HEK293 (cell line): Measurements from ENCODE around the gene C1QC.

Experiments used
- CTCF ChIA-PET: fragments of 350-600 bp; formaldehyde crosslinking; extraction: SDS; loops from one replicate; lab custom pipeline; 2021; ENCODE audit warnings: antibody characterized with exemption; lab: Yijun Ruan, JAX
- POLR2A ChIA-PET: fragments of 300-600 bp; formaldehyde crosslinking; extraction: SDS; loops from one replicate; lab custom pipeline; 2020; ENCODE audit warnings: antibody characterized with exemption, inconsistent platforms; lab: Yijun Ruan, JAX
- H3K27ac ChIP-seq: fragments of 200-500 bp; sonication (Bioruptor generic); 2 replicates; pipeline ENCODE4 v1.5.1; 2014; ENCODE audit warnings: low read depth, low read length, control low read depth, inconsistent platforms; ENCODE audit errors: extremely low read depth
- H3K36me3 ChIP-seq, 2 experiments: fragments of 200-500 bp in 1 of 2; sonication (Bioruptor generic) in 1 of 2; 1 replicate in 1 of 2; 2 replicates in 1 of 2; pipeline ENCODE4 v1.5.1; 2014 to 2017; ENCODE audit warnings: inconsistent platforms in 2 of 2, low read length in 2 of 2; ENCODE audit not compliant: control insufficient read depth in 2 of 2, insufficient read depth in 1 of 2
- H3K4me1 ChIP-seq: fragments of 200-500 bp; sonication (Bioruptor generic); 2 replicates; pipeline ENCODE4 v1.5.1; 2014; ENCODE audit warnings: mild to moderate bottlenecking, low read length, inconsistent platforms; ENCODE audit not compliant: control insufficient read depth, insufficient read depth
- H3K4me3 ChIP-seq: 2 replicates; pipeline ENCODE4 v1.5.1; 2011; ENCODE audit warnings: low read depth, mild to moderate bottlenecking, control low read depth, low read length, moderate library complexity
- H3K9me3 ChIP-seq: fragments of 200-500 bp; sonication (Bioruptor generic); 2 replicates; pipeline ENCODE4 v1.5.1; 2014; ENCODE audit warnings: low read depth, low read length, inconsistent platforms; ENCODE audit not compliant: control insufficient read depth, insufficient read depth
- AEBP2 ChIP-seq: fragments of 450-650 bp; formaldehyde crosslinking; IDR thresholded peaks from 2 replicates; pipeline ENCODE4 v1.5.1; 2016; ENCODE audit warnings: missing biosample characterization, missing genetic modification characterization, borderline replicate concordance
- KLF16 ChIP-seq: fragments of 450-650 bp; formaldehyde crosslinking; IDR thresholded peaks from 2 replicates; pipeline ENCODE4 v1.5.1; 2017; ENCODE audit warnings: missing biosample characterization, missing genetic modification characterization
- REPIN1 ChIP-seq: fragments of 450-650 bp; formaldehyde crosslinking; IDR thresholded peaks from 2 replicates; pipeline ENCODE4 v1.5.1; 2017; ENCODE audit warnings: missing biosample characterization, missing genetic modification characterization, low read depth
- SP2 ChIP-seq: fragments of 450-650 bp; formaldehyde crosslinking; IDR thresholded peaks from 2 replicates; pipeline ENCODE4 v1.5.1; 2016; ENCODE audit warnings: missing biosample characterization, missing genetic modification characterization
- SP7 ChIP-seq: fragments of 450-650 bp; formaldehyde crosslinking; IDR thresholded peaks from 2 replicates; pipeline ENCODE4 v1.5.1; 2016; ENCODE audit warnings: missing biosample characterization, missing genetic modification characterization
- ZFP3 ChIP-seq: fragments of 450-650 bp; formaldehyde crosslinking; IDR thresholded peaks from 2 replicates; pipeline ENCODE4 v1.5.1; 2016; ENCODE audit warnings: low read depth, missing biosample characterization, missing genetic modification characterization
- ZNF23 ChIP-seq: fragments of 450-650 bp; formaldehyde crosslinking; IDR thresholded peaks from 2 replicates; pipeline ENCODE4 v1.5.1; 2016; ENCODE audit warnings: missing biosample characterization, missing genetic modification characterization, borderline replicate concordance
- ZNF239 ChIP-seq: fragments of 450-650 bp; formaldehyde crosslinking; IDR thresholded peaks from 2 replicates; pipeline ENCODE4 v1.5.1; 2016; ENCODE audit warnings: missing biosample characterization, missing genetic modification characterization
- ZNF266 ChIP-seq: fragments of 450-650 bp; formaldehyde crosslinking; IDR thresholded peaks from 2 replicates; pipeline ENCODE4 v1.5.1; 2016; ENCODE audit warnings: missing biosample characterization, missing genetic modification characterization, low read depth
- ZNF274 ChIP-seq, 2 experiments: fragments of 200-500 bp in 1 of 2; fragments of 450-650 bp in 1 of 2; sonication (Bioruptor generic) in 1 of 2; formaldehyde crosslinking in 1 of 2; IDR thresholded peaks; 2 replicates each; pipeline versions ENCODE4 v1.5.1 to v1.6.1; 2014 to 2016; ENCODE audit warnings: borderline replicate concordance in 1 of 2, inconsistent platforms in 1 of 2, low read length in 1 of 2, missing biosample characterization in 1 of 2, missing genetic modification characterization in 1 of 2
- ZNF354C ChIP-seq: fragments of 450-650 bp; formaldehyde crosslinking; IDR thresholded peaks from 2 replicates; pipeline ENCODE4 v1.5.1; 2016; ENCODE audit warnings: missing biosample characterization, missing genetic modification characterization, low read depth, borderline replicate concordance
- ZNF366 ChIP-seq: fragments of 450-650 bp; formaldehyde crosslinking; conservative IDR thresholded peaks from 2 replicates; pipeline ENCODE4 v1.5.1; 2016; ENCODE audit warnings: missing biosample characterization, missing genetic modification characterization
- ZNF37A ChIP-seq: fragments of 450-650 bp; IDR thresholded peaks from 2 replicates; pipeline ENCODE4 v1.5.1; 2018; ENCODE audit warnings: missing biosample characterization, missing genetic modification characterization
- ZNF394 ChIP-seq: fragments of 450-650 bp; formaldehyde crosslinking; IDR thresholded peaks from 2 replicates; pipeline ENCODE4 v1.5.1; 2016; ENCODE audit warnings: missing biosample characterization, missing genetic modification characterization, mild to moderate bottlenecking, moderate library complexity, borderline replicate concordance
- ZNF426 ChIP-seq: fragments of 450-650 bp; formaldehyde crosslinking; IDR thresholded peaks from 2 replicates; pipeline ENCODE4 v1.5.1; 2017; ENCODE audit warnings: missing biosample characterization, missing genetic modification characterization, mild to moderate bottlenecking, inconsistent platforms, moderate library complexity
- ZNF548 ChIP-seq: fragments of 450-650 bp; formaldehyde crosslinking; IDR thresholded peaks from 2 replicates; pipeline ENCODE4 v1.5.1; 2016; ENCODE audit warnings: missing biosample characterization, missing genetic modification characterization
- ZNF626 ChIP-seq: fragments of 450-650 bp; sonication (Bioruptor Pico); formaldehyde crosslinking; IDR thresholded peaks from 2 replicates; pipeline ENCODE4 v1.5.1; 2018; ENCODE audit warnings: missing biosample characterization, missing genetic modification characterization, inconsistent platforms
- ZNF692 ChIP-seq: fragments of 450-650 bp; formaldehyde crosslinking; IDR thresholded peaks from 2 replicates; pipeline ENCODE4 v1.5.1; 2016; ENCODE audit warnings: missing biosample characterization, missing genetic modification characterization
- ZNF701 ChIP-seq: fragments of 450-650 bp; formaldehyde crosslinking; IDR thresholded peaks from 2 replicates; pipeline ENCODE4 v1.5.1; 2016; ENCODE audit warnings: missing biosample characterization, missing genetic modification characterization
- ZNF707 ChIP-seq: fragments of 450-650 bp; formaldehyde crosslinking; IDR thresholded peaks from 2 replicates; pipeline ENCODE4 v1.5.1; 2016; ENCODE audit warnings: missing biosample characterization, missing genetic modification characterization
- ZNF768 ChIP-seq: fragments of 450-650 bp; formaldehyde crosslinking; IDR thresholded peaks from 2 replicates; pipeline ENCODE4 v1.5.1; 2018; ENCODE audit warnings: missing biosample characterization, mild to moderate bottlenecking, missing genetic modification characterization
- ZNF776 ChIP-seq: fragments of 450-650 bp; formaldehyde crosslinking; IDR thresholded peaks from 2 replicates; pipeline ENCODE4 v1.5.0; 2017; ENCODE audit warnings: missing biosample characterization, missing genetic modification characterization, borderline replicate concordance
- ZSCAN18 ChIP-seq: fragments of 450-650 bp; formaldehyde crosslinking; IDR thresholded peaks from 2 replicates; pipeline ENCODE4 v1.5.1; 2016; ENCODE audit warnings: missing biosample characterization, missing genetic modification characterization
- ZSCAN23 ChIP-seq: fragments of 450-650 bp; formaldehyde crosslinking; IDR thresholded peaks from 2 replicates; pipeline ENCODE4 v1.5.1; 2016; ENCODE audit warnings: missing biosample characterization, missing genetic modification characterization
- ZXDB ChIP-seq: fragments of 450-650 bp; formaldehyde crosslinking; IDR thresholded peaks from 2 replicates; pipeline ENCODE4 v1.5.1; 2016; ENCODE audit warnings: missing biosample characterization, missing genetic modification characterization
- TF ChIP-seq, protein P1 (sequence below): fragments of 450-650 bp; formaldehyde crosslinking; IDR thresholded peaks from 2 replicates; pipeline ENCODE4 v1.5.1; 2017; ENCODE audit warnings: missing biosample characterization, missing genetic modification characterization

Gene C1QC

GRCh38 chr1:22654692-22655091 is 11.3 kb downstream of the C1QC start:
- H3K36me3 ChIP-seq = no peaks in the 10 kb centered on the region
- H3K27ac ChIP-seq = no peak overlapping the region
- TF ChIP-seq ZSCAN18 = no peak
- TF ChIP-seq ZNF768 (tag by site-specific recombination) = peak; percentile 90
- H3K9me3 ChIP-seq = no peaks in the 10 kb centered on the region
- no peak overlapping the region for H3K4me3 ChIP-seq
- H3K4me1 ChIP-seq = no peaks in the 10 kb centered on the region
- CTCF ChIA-PET = interaction anchor here (0.7 to 1.6 kb wide), 6 partner anchors 11 to 276 kb away, joined by 3 to 6 read pairs (median 5); no protein-coding TSS in a partner anchor
- POLR2A ChIA-PET = no interaction called here

DNA sequence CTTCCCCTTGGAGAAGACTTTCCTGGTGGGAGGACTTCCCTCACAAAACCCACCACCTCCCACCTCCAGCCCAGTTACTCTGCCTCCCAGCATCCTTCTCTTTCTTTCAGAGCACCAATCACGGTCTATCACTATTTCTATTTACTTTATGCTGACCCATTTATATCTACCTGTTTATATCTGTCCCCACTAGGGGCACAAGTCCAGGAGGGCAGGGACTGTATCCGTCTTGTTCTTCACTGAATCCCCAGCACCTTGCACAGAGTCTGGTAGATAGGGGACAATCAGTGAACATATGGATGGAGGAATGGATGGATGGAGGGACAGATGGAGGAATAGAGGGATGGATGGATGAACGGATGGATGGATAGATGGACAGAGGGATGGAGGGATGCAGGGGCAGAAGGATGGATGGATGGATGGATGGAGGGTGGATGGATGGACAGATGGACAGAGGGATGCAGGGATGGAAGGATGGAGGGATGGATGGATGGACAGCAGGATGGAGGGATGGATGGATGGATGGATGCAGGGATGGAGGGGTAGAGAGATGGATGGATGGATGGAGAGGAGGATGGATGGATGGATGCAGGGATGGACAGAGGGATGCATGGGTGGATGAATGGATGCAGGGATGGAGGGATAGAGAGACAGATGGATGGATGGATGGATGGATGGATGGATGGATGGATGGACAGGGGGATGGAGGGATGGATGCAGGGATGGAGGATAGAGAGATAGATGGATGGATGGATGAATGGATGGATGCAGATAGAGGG is 15.1 kb downstream of the C1QC start:
- CTCF ChIA-PET = no interaction called here
- POLR2A ChIA-PET = no interaction called here
- Histone ChIP-seq H3K36me3 (no peaks in the 10 kb centered on the region), H3K4me1 (no peaks in the 10 kb centered on the region), H3K4me3 (no peak overlapping the region), H3K27ac (no peak overlapping the region), H3K9me3 (no peaks in the 10 kb centered on the region)
- TF ChIP-seq, protein P1, sequence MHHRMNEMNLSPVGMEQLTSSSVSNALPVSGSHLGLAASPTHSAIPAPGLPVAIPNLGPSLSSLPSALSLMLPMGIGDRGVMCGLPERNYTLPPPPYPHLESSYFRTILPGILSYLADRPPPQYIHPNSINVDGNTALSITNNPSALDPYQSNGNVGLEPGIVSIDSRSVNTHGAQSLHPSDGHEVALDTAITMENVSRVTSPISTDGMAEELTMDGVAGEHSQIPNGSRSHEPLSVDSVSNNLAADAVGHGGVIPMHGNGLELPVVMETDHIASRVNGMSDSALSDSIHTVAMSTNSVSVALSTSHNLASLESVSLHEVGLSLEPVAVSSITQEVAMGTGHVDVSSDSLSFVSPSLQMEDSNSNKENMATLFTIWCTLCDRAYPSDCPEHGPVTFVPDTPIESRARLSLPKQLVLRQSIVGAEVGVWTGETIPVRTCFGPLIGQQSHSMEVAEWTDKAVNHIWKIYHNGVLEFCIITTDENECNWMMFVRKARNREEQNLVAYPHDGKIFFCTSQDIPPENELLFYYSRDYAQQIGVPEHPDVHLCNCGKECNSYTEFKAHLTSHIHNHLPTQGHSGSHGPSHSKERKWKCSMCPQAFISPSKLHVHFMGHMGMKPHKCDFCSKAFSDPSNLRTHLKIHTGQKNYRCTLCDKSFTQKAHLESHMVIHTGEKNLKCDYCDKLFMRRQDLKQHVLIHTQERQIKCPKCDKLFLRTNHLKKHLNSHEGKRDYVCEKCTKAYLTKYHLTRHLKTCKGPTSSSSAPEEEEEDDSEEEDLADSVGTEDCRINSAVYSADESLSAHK (tag by site-specific recombination) = no peak
- TF ChIP-seq ZNF701 (no peak), KLF16 (tag by site-specific recombination) (no peak), ZNF37A (tag by site-specific recombination) (no peak), ZSCAN23 (no peak), ZNF366 (tag by site-specific recombination) (peak; percentile 100), REPIN1 (tag by site-specific recombination) (no peak), ZNF776 (tag by site-specific recombination) (0 out of 2 replicates have a peak, but pooled peaks have one; percentile 12), ZNF626 (tag by site-specific recombination) (no peak), ZNF274 (IDR thresholded peaks at IDR 0.05; ENCODE audit: low read length) (no peak), ZNF274 (tag by site-specific recombination; IDR thresholded peaks at IDR 0.05; ENCODE audit: borderline replicate concordance) (no peak), ZNF692 (tag by site-specific recombination) (no peak), SP7 (tag by site-specific recombination) (no peak), ZXDB (tag by site-specific recombination) (no peak), ZNF23 (tag by site-specific recombination) (no peak), ZFP3 (tag by site-specific recombination) (no peak), SP2 (tag by site-specific recombination) (no peak), ZNF394 (tag by site-specific recombination) (no peak), ZNF266 (tag by site-specific recombination) (0 out of 2 replicates have a peak, but pooled peaks have one; percentile 20), ZNF354C (tag by site-specific recombination) (no peak), AEBP2 (tag by site-specific recombination) (no peak), ZNF548 (tag by site-specific recombination) (no peak), ZNF707 (no peak), ZNF426 (tag by site-specific recombination) (no peak), ZNF239 (tag by site-specific recombination) (no peak)
